ENCODE measurements around the gene FLNB. TPM values are rescaled to one million over a fixed set of nuclear protein-coding genes. Genes with fewer than 3 reads are reported as not detected.

Gene FLNB
- total and polyA plus RNA-seq, 2 of the 13 experiments (the other 11 are each of a cell fraction or from before 2014, with no cell fraction given): 106 to 130 TPM

DNA sequence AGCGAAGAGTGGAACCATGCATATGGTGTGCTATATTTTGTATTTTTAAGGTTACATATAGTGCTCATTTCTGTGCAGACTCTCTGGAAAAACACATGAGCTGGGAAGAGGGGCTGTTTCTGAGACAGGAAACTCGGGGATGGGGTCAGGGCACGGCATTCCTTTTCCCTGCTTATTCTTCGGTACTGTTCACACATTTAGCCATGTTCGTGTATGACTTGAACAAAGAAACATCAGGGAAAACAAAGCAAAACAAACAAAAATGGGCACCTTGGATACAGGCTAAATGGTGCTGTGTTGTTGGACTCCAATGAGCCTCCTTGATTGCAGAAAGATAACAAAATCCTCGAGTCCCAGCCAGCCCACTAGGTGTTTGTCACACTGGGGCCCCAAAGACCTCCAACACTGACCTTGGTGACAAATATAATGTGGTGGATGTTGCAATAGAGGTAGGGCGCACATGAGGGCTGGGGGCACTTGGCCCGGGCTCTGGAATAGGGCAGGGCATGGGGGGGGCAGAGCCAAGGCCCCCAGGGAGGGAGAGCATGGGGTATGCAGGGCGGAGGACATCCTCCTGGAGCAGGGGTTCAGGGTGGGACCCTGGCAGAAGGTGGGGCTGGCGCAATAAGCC is 183.3 kb downstream of the FLNB start (continued):
- TF ChIP-seq GPBP1L1 (CRISPR knock-in tag; IDR thresholded peaks at IDR 0.05) (no peak), TCF7 (IDR thresholded peaks at IDR 0.05; ENCODE audit: low read depth) (peak; percentile 56), DR1 (CRISPR knock-in tag; IDR thresholded peaks at IDR 0.05) (no peak), ZFP36 (IDR thresholded peaks at IDR 0.05; ENCODE audit: borderline replicate concordance, low read depth, low read length, partially characterized antibody) (no peak), ZZZ3 (CRISPR knock-in tag; IDR thresholded peaks at IDR 0.05; ENCODE audit: borderline replicate concordance) (no peak), TEF (CRISPR knock-in tag; IDR thresholded peaks at IDR 0.05) (no peak), ZNF746 (CRISPR knock-in tag; IDR thresholded peaks at IDR 0.05) (0 out of 2 replicates have a peak, but pooled peaks have one; percentile 26), NR2C2 (CRISPR knock-in tag; IDR thresholded peaks at IDR 0.05; ENCODE audit: borderline replicate concordance) (peak; percentile 38; the same call in 1 of the 2 replicates), ZNF468 (CRISPR knock-in tag; IDR thresholded peaks at IDR 0.05) (no peak), MXI1 (IDR thresholded peaks at IDR 0.05; ENCODE audit: borderline replicate concordance, low read depth, low read length) (0 out of 3 replicates have a peak, but pooled peaks have one; percentile 21), ARNT2 (CRISPR knock-in tag; IDR thresholded peaks at IDR 0.05; ENCODE audit: low read depth) (no peak), ZNF230 (CRISPR knock-in tag; IDR thresholded peaks at IDR 0.05) (no peak), HIVEP1 (CRISPR knock-in tag; IDR thresholded peaks at IDR 0.05) (no peak), ZNF33A (CRISPR knock-in tag; IDR thresholded peaks at IDR 0.05; ENCODE audit: borderline replicate concordance) (peak; percentile 55; the same call in 1 of the 2 replicates), SUZ12 (IDR thresholded peaks at IDR 0.05; ENCODE audit: low read depth, low read length) (no peak), HNF4A (CRISPR knock-in tag; IDR thresholded peaks at IDR 0.05) (peak; percentile 65; the same call in 1 of the 2 replicates), TP53 (CRISPR knock-in tag; conservative IDR thresholded peaks at IDR 0.05) (no peak), BCL6 (CRISPR knock-in tag; IDR thresholded peaks at IDR 0.05) (peak; percentile 98), RAD21 (CRISPR knock-in tag; IDR thresholded peaks at IDR 0.05) (no peak), ZNF510 (CRISPR knock-in tag; IDR thresholded peaks at IDR 0.05; ENCODE audit: low read depth) (no peak), KLF6 (CRISPR knock-in tag; IDR thresholded peaks at IDR 0.05) (0 out of 2 replicates have a peak, but pooled peaks have one; percentile 47)
- TF ChIP-seq, protein P1, sequence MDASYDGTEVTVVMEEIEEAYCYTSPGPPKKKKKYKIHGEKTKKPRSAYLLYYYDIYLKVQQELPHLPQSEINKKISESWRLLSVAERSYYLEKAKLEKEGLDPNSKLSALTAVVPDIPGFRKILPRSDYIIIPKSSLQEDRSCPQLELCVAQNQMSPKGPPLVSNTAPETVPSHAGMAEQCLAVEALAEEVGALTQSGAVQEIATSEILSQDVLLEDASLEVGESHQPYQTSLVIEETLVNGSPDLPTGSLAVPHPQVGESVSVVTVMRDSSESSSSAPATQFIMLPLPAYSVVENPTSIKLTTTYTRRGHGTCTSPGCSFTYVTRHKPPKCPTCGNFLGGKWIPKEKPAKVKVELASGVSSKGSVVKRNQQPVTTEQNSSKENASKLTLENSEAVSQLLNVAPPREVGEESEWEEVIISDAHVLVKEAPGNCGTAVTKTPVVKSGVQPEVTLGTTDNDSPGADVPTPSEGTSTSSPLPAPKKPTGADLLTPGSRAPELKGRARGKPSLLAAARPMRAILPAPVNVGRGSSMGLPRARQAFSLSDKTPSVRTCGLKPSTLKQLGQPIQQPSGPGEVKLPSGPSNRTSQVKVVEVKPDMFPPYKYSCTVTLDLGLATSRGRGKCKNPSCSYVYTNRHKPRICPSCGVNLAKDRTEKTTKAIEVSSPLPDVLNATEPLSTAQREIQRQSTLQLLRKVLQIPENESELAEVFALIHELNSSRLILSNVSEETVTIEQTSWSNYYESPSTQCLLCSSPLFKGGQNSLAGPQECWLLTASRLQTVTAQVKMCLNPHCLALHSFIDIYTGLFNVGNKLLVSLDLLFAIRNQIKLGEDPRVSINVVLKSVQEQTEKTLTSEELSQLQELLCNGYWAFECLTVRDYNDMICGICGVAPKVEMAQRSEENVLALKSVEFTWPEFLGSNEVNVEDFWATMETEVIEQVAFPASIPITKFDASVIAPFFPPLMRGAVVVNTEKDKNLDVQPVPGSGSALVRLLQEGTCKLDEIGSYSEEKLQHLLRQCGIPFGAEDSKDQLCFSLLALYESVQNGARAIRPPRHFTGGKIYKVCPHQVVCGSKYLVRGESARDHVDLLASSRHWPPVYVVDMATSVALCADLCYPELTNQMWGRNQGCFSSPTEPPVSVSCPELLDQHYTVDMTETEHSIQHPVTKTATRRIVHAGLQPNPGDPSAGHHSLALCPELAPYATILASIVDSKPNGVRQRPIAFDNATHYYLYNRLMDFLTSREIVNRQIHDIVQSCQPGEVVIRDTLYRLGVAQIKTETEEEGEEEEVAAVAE (CRISPR knock-in tag; IDR thresholded peaks at IDR 0.05; ENCODE audit: borderline replicate concordance): no peak
- TF ChIP-seq, protein P2, sequence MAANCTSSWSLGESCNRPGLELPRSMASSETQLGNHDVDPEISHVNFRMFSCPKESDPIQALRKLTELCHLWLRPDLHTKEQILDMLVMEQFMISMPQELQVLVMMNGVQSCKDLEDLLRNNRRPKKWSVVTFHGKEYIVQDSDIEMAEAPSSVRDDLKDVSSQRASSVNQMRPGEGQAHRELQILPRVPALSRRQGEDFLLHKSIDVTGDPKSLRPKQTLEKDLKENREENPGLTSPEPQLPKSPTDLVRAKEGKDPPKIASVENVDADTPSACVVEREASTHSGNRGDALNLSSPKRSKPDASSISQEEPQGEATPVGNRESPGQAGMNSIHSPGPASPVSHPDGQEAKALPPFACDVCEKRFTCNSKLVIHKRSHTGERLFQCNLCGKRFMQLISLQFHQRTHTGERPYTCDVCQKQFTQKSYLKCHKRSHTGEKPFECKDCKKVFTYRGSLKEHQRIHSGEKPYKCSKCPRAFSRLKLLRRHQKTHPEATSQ (CRISPR knock-in tag; IDR thresholded peaks at IDR 0.05; ENCODE audit: borderline replicate concordance): peak; percentile 57; the same call in 1 of the 2 replicates
